ENCODE measurements around the gene PCYT1B.

DNA sequence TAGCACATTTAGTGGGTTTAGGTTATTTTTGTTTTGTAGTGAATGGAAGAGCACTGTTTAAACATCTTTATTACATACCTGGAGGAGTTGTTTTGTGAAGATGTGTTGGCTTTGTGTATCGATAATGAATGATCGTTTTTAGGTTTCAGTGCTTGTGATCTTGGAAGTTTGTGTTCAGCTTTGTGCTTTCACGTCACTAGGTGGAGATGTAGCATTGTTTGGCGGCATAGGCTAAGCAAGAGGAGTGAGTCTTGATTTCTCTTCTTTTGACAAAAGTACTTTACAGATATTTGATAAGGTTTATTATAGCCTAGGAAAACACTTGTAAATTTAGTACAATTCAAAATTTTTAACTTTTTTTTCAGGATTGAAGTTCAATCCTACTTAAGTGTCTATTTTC is 131.7 kb downstream of the PCYT1B start:
- TF ChIP-seq, protein P1, sequence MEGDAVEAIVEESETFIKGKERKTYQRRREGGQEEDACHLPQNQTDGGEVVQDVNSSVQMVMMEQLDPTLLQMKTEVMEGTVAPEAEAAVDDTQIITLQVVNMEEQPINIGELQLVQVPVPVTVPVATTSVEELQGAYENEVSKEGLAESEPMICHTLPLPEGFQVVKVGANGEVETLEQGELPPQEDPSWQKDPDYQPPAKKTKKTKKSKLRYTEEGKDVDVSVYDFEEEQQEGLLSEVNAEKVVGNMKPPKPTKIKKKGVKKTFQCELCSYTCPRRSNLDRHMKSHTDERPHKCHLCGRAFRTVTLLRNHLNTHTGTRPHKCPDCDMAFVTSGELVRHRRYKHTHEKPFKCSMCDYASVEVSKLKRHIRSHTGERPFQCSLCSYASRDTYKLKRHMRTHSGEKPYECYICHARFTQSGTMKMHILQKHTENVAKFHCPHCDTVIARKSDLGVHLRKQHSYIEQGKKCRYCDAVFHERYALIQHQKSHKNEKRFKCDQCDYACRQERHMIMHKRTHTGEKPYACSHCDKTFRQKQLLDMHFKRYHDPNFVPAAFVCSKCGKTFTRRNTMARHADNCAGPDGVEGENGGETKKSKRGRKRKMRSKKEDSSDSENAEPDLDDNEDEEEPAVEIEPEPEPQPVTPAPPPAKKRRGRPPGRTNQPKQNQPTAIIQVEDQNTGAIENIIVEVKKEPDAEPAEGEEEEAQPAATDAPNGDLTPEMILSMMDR (IDR thresholded peaks at IDR 0.05) = peak; percentile 63
- TF ChIP-seq EZH2 (IDR thresholded peaks at IDR 0.05) (no peak), EZH2phosphoT487 (IDR thresholded peaks at IDR 0.05) (no peak)
